ENCODE data around the gene AHR.

DNA sequence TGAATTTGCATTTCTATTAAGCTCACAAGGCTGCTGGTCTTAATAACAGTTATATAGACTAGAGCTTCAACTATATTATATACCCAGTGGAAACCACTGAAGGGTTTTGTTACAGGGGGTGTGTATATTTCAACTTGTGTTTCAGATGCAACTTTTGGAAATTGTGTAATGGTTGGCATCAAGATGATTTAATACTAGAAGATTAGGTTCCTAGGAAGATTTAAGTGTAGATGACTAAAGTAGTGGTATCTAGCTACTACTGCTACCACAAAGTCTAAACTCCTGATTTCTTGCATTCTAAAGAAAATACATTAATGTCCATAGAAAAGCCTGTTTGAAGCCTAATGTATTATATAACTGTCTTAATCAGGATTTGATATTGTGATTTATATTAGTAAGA is 30.2 kb downstream of the AHR start:
- TF ChIP-seq EZH2 (IDR thresholded peaks at IDR 0.05; ENCODE audit: low read length) (no peak), CTCF (optimal IDR thresholded peaks at IDR 0.05 in 1 of 3, IDR thresholded peaks at IDR 0.05 in 1 of 3, conservative IDR thresholded peaks at IDR 0.05 in 1 of 3; ENCODE audit: extremely low read depth in 1 of 3, insufficient read depth in 2 of 3, low read length in 3 of 3) (no peak)
